ENCODE results near the gene FOXN3. TPM values are rescaled to one million over a fixed set of nuclear protein-coding genes. Genes with fewer than 3 reads are reported as not detected.

FOXN3 gene
- polyA plus RNA-seq, 1 donor (not counting 4 experiments of a cell fraction or from before 2014, with no cell fraction given): 10.2 TPM

DNA sequence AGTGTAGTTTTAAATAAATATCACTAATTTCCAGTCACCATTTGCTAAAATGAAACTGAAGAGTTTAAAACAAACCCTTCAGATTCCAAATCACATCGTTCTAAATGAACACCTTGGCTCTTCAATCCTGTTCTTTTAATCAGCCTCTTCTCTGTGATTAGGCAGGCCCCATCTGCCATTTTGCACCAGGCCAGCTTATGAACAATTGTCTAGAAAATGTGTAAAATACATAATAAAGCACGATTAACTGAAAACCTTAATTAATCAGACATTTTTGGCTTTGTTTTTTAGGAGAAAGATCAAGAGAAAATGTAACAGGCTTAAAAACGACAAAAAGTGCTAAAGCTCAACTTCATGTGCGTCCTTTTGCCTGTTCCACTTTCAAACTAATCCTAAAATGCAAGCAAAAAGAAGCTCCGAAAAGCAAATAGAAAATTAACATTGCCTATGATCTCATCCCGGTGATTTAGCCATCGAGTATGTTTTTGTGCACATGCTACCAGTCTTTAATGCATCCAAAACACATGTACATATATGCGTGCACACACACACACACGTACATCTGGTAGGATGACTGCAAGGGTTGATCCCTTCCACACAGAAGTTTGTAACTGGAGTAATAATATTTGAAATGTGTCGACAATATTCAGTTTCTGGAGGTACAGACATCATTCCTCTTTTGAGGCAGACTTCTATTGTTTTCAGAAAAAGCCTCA lies 288.6 kb downstream of the FOXN3 start:
- FAIRE-seq (no peak), DNase-seq (ENCODE audit: low read depth, low spot score) (no peak)
- H3K9me3 ChIP-seq (ENCODE audit: control insufficient read depth, low read depth, low read length): no peaks in the 10 kb centered on the region
- no peak overlapping the region for H3K9ac ChIP-seq (ENCODE audit: control insufficient read depth, extremely low read depth, insufficient read depth, low read length)
- TF ChIP-seq EZH2 (IDR thresholded peaks at IDR 0.05; ENCODE audit: low read length): no peak
- TF ChIP-seq, protein P1, sequence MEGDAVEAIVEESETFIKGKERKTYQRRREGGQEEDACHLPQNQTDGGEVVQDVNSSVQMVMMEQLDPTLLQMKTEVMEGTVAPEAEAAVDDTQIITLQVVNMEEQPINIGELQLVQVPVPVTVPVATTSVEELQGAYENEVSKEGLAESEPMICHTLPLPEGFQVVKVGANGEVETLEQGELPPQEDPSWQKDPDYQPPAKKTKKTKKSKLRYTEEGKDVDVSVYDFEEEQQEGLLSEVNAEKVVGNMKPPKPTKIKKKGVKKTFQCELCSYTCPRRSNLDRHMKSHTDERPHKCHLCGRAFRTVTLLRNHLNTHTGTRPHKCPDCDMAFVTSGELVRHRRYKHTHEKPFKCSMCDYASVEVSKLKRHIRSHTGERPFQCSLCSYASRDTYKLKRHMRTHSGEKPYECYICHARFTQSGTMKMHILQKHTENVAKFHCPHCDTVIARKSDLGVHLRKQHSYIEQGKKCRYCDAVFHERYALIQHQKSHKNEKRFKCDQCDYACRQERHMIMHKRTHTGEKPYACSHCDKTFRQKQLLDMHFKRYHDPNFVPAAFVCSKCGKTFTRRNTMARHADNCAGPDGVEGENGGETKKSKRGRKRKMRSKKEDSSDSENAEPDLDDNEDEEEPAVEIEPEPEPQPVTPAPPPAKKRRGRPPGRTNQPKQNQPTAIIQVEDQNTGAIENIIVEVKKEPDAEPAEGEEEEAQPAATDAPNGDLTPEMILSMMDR (optimal IDR thresholded peaks at IDR 0.05 in 1 of 3, IDR thresholded peaks at IDR 0.05 in 1 of 3, conservative IDR thresholded peaks at IDR 0.05 in 1 of 3; ENCODE audit: extremely low read depth in 1 of 3, insufficient read depth in 2 of 3, low read length in 3 of 3): no peak
- dilution Hi-C loops (cut with MboI; ENCODE audit: extremely low pct_ligation_motif_present, low sequenced_read_pairs): no loop called here
- H3K4me2 ChIP-seq (ENCODE audit: control insufficient read depth, extremely low read depth, insufficient read depth, low read depth, low read length): no peak overlapping the region
- peaks cover 8% of the 10 kb centered on the region for H3K27me3 ChIP-seq (ENCODE audit: control insufficient read depth, extremely low read depth, insufficient read depth, low read length)
- no peaks in the 10 kb centered on the region for H3K36me3 ChIP-seq (ENCODE audit: control insufficient read depth in 2 of 2, extremely low read depth in 1 of 2, insufficient read depth in 2 of 2, low read length in 2 of 2)
- no peaks in the 10 kb centered on the region for H4K20me1 ChIP-seq (ENCODE audit: control insufficient read depth, extremely low read depth, insufficient read depth, low read length)
- no peak overlapping the region for H3K4me3 ChIP-seq (ENCODE audit: control insufficient read depth in 2 of 3, extremely low read depth in 1 of 3, insufficient read depth in 2 of 3, low read depth in 1 of 3, low read length in 3 of 3)
- no peaks in the 10 kb centered on the region for H3K9me1 ChIP-seq (ENCODE audit: control insufficient read depth, extremely low read depth, insufficient read depth, low read length)
- no peaks in the 10 kb centered on the region for H3K4me1 ChIP-seq (ENCODE audit: control insufficient read depth, extremely low read depth, insufficient read depth, low read length)
- H2AFZ ChIP-seq (ENCODE audit: control insufficient read depth, low read length): no peak overlapping the region
- H3K27ac ChIP-seq (ENCODE audit: control insufficient read depth, insufficient read depth, low read length): no peak overlapping the region
- H3K79me2 ChIP-seq (ENCODE audit: control insufficient read depth, insufficient read depth, low read length): no peaks in the 10 kb centered on the region

DNA sequence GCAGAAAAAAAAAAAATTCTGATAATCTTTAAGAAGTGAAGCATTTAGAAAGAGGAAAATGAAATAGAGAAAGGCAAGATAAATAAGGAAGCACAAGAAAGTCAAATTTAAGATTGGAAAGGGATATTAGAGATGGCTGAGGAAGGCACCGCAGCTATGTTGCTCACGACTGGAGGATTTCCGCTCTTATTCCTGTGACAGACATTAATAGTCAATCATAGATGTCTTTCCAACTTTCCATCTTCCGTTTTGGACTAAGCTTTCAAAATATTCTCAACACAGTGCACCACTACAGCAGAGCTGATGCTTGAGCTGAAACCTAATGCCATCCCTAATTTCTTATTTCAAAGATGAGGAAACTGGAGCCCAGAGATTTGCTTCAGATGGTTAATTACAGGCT lies 290.6 kb downstream of the FOXN3 start:
- no peak overlapping the region for H3K9ac ChIP-seq (ENCODE audit: control insufficient read depth, extremely low read depth, insufficient read depth, low read length)
- no peak overlapping the region for H2AFZ ChIP-seq (ENCODE audit: control insufficient read depth, low read length)
- H3K36me3 ChIP-seq (ENCODE audit: control insufficient read depth in 2 of 2, extremely low read depth in 1 of 2, insufficient read depth in 2 of 2, low read length in 2 of 2): no peaks in the 10 kb centered on the region
- no peaks in the 10 kb centered on the region for H3K79me2 ChIP-seq (ENCODE audit: control insufficient read depth, insufficient read depth, low read length)
- FAIRE-seq (no peak), DNase-seq (ENCODE audit: low read depth, low spot score) (no peak)
- H3K9me1 ChIP-seq (ENCODE audit: control insufficient read depth, extremely low read depth, insufficient read depth, low read length): no peaks in the 10 kb centered on the region
- H3K4me1 ChIP-seq (ENCODE audit: control insufficient read depth, extremely low read depth, insufficient read depth, low read length): no peaks in the 10 kb centered on the region
- no peaks in the 10 kb centered on the region for H4K20me1 ChIP-seq (ENCODE audit: control insufficient read depth, extremely low read depth, insufficient read depth, low read length)
- dilution Hi-C loops (cut with MboI; ENCODE audit: extremely low pct_ligation_motif_present, low sequenced_read_pairs): no loop called here
- no peaks in the 10 kb centered on the region for H3K9me3 ChIP-seq (ENCODE audit: control insufficient read depth, low read depth, low read length)
- no peak overlapping the region for H3K4me2 ChIP-seq (ENCODE audit: control insufficient read depth, extremely low read depth, insufficient read depth, low read depth, low read length)
- H3K27me3 ChIP-seq (ENCODE audit: control insufficient read depth, extremely low read depth, insufficient read depth, low read length): peaks cover 17% of the 10 kb centered on the region
- no peak overlapping the region for H3K27ac ChIP-seq (ENCODE audit: control insufficient read depth, insufficient read depth, low read length)
- TF ChIP-seq, protein P1 (optimal IDR thresholded peaks at IDR 0.05 in 1 of 3, IDR thresholded peaks at IDR 0.05 in 1 of 3, conservative IDR thresholded peaks at IDR 0.05 in 1 of 3; ENCODE audit: extremely low read depth in 1 of 3, insufficient read depth in 2 of 3, low read length in 3 of 3): no peak
- no peak for TF ChIP-seq EZH2 (IDR thresholded peaks at IDR 0.05; ENCODE audit: low read length)
- H3K4me3 ChIP-seq (ENCODE audit: control insufficient read depth in 2 of 3, extremely low read depth in 1 of 3, insufficient read depth in 2 of 3, low read depth in 1 of 3, low read length in 3 of 3): no peak overlapping the region
